Measurements from ENCODE around the gene RAD9A. TPM values are rescaled to one million over a fixed set of nuclear protein-coding genes. Genes with fewer than 3 reads are reported as not detected.

Gene RAD9A
- total RNA-seq, 1 donor from 2014 or later, result 10.4 TPM

GRCh38 chr11:67345920-67346819, 45.6 kb upstream of the RAD9A start:
- H3K36me3 ChIP-seq, result no peaks in the 10 kb centered on the region
- H2AFZ ChIP-seq (replicated peaks), result no peak overlapping the region
- TF ChIP-seq EZH2 (IDR thresholded peaks at IDR 0.05), result no peak
- peak; percentile 72 for TF ChIP-seq CTCF (IDR thresholded peaks at IDR 0.05)
- no peak for TF ChIP-seq EZH2phosphoT487 (IDR thresholded peaks at IDR 0.05)
- no peaks in the 10 kb centered on the region for H3F3A ChIP-seq (ENCODE audit: low read depth)
- no peaks in the 10 kb centered on the region for H3K27me3 ChIP-seq
- peaks cover 4% of the 10 kb centered on the region for H3K36me3 Mint-ChIP-seq
- no peaks in the 10 kb centered on the region for H3K4me1 ChIP-seq
- no peak overlapping the region for H3K4me2 ChIP-seq
- H3K27me3 Mint-ChIP-seq (ENCODE audit: insufficient read depth, low read depth), result peaks cover 2% of the 10 kb centered on the region
- H3K4me3 Mint-ChIP-seq, result no peak overlapping the region
- H4K20me1 ChIP-seq (ENCODE audit: low read depth), result no peaks in the 10 kb centered on the region
- no peaks in the 10 kb centered on the region for H3K79me2 ChIP-seq (ENCODE audit: low read depth)
- H3K27ac Mint-ChIP-seq, result no peak overlapping the region
- no peak overlapping the region for H3K4me3 ChIP-seq
- peak; percentile 44 for DNase-seq (ENCODE audit: low spot score)
- H3K4me1 Mint-ChIP-seq, result peaks cover 10% of the 10 kb centered on the region
- peaks cover 3% of the 10 kb centered on the region for H3K9me3 Mint-ChIP-seq
- H3K9ac ChIP-seq, result no peak overlapping the region
- no peaks in the 10 kb centered on the region for H3K9me3 ChIP-seq (ENCODE audit: low read depth)
- H3K27ac ChIP-seq, result no peak overlapping the region

GRCh38 chr11:67347964-67348749, 43.6 kb upstream of the RAD9A start:
- Histone ChIP-seq H3K36me3 (no peaks in the 10 kb centered on the region), H3K4me2 (no peak overlapping the region), H3K79me2 (ENCODE audit: low read depth) (no peaks in the 10 kb centered on the region), H3F3A (ENCODE audit: low read depth) (peaks cover 7% of the 10 kb centered on the region), H3K4me3 (no peak overlapping the region), H4K20me1 (ENCODE audit: low read depth) (no peaks in the 10 kb centered on the region), H3K4me1 (peaks cover 6% of the 10 kb centered on the region), H3K9me3 (ENCODE audit: low read depth) (no peaks in the 10 kb centered on the region), H3K9ac (no peak overlapping the region), H3K27me3 (no peaks in the 10 kb centered on the region), H2AFZ (replicated peaks) (no peak overlapping the region), H3K27ac (no peak overlapping the region)
- DNase-seq (ENCODE audit: low spot score), result no peak
- no peaks in the 10 kb centered on the region for H3K36me3 Mint-ChIP-seq
- no peaks in the 10 kb centered on the region for H3K9me3 Mint-ChIP-seq
- no peak overlapping the region for H3K27ac Mint-ChIP-seq
- H3K4me3 Mint-ChIP-seq, result no peak overlapping the region
- peaks cover 2% of the 10 kb centered on the region for H3K27me3 Mint-ChIP-seq (ENCODE audit: insufficient read depth, low read depth)
- TF ChIP-seq EZH2 (IDR thresholded peaks at IDR 0.05) (no peak), EZH2phosphoT487 (IDR thresholded peaks at IDR 0.05) (no peak), CTCF (IDR thresholded peaks at IDR 0.05) (no peak)
- peaks cover 16% of the 10 kb centered on the region for H3K4me1 Mint-ChIP-seq

GRCh38 chr11:67349036-67349435, 42.8 kb upstream of the RAD9A start:
- Histone ChIP-seq H2AFZ (replicated peaks) (no peak overlapping the region), H3K9me3 (ENCODE audit: low read depth) (no peaks in the 10 kb centered on the region), H3K4me2 (no peak overlapping the region), H3K4me3 (no peak overlapping the region), H3K27me3 (no peaks in the 10 kb centered on the region), H4K20me1 (ENCODE audit: low read depth) (no peaks in the 10 kb centered on the region), H3K4me1 (peaks cover 9% of the 10 kb centered on the region), H3F3A (ENCODE audit: low read depth) (peaks cover 15% of the 10 kb centered on the region), H3K36me3 (no peaks in the 10 kb centered on the region), H3K79me2 (ENCODE audit: low read depth) (no peaks in the 10 kb centered on the region), H3K9ac (no peak overlapping the region), H3K27ac (no peak overlapping the region)
- Mint-ChIP-seq H3K27ac (no peak overlapping the region), H3K9me3 (no peaks in the 10 kb centered on the region), H3K36me3 (no peaks in the 10 kb centered on the region), H3K27me3 (ENCODE audit: insufficient read depth, low read depth) (peaks cover 2% of the 10 kb centered on the region), H3K4me1 (peaks cover 20% of the 10 kb centered on the region), H3K4me3 (no peak overlapping the region)
- TF ChIP-seq EZH2 (IDR thresholded peaks at IDR 0.05) (no peak), CTCF (IDR thresholded peaks at IDR 0.05) (no peak), EZH2phosphoT487 (IDR thresholded peaks at IDR 0.05) (no peak)
- no peak for DNase-seq (ENCODE audit: low spot score)
